HG03066 (cell line): ENCODE measurements around the gene LRRC18.

Experiments used
- ATAC-seq: cut with Tn5 transposase; IDR thresholded peaks from one replicate; pipeline ENCODE4 v1.9.1; 2021; ENCODE audit warnings: low read depth; ENCODE audit not compliant: unreplicated experiment

The LRRC18 gene

GRCh38 chr10:48939790-48940325 lies at the start of gene LRRC18:
Gene LRRC18, minus strand, starts transcription at chr10:48939840. Its CDS starts 25,685 bp downstream, at chr10:48914155.
- ATAC-seq: no peak

- ATAC-seq: no peak
Measured at GRCh38 chr10:48985621-48986158, 46.0 kb upstream of the LRRC18 start.

- no peak for ATAC-seq
Measured at GRCh38 chr10:48983648-48984351, 44.2 kb upstream of the LRRC18 start.

- no peak for ATAC-seq
Measured at GRCh38 chr10:48982584-48982983, 42.9 kb upstream of the LRRC18 start.

GRCh38 chr10:48981310-48981907 lies 41.8 kb upstream of the LRRC18 start:
- ATAC-seq: no peak

- ATAC-seq: no peak
Measured at GRCh38 chr10:48978318-48978717, 38.7 kb upstream of the LRRC18 start.

GRCh38 chr10:48976196-48976595 lies 36.6 kb upstream of the LRRC18 start:
- ATAC-seq: no peak

- ATAC-seq: no peak
Measured at GRCh38 chr10:48974510-48975156, 35.0 kb upstream of the LRRC18 start.

- no peak for ATAC-seq
Measured at GRCh38 chr10:48973065-48973464, 33.4 kb upstream of the LRRC18 start.

GRCh38 chr10:48970654-48971053 lies 31.0 kb upstream of the LRRC18 start:
- ATAC-seq: no peak

- ATAC-seq: no peak
Measured at GRCh38 chr10:48970046-48970445, 30.4 kb upstream of the LRRC18 start.

GRCh38 chr10:48968036-48968435 lies 28.4 kb upstream of the LRRC18 start:
- no peak for ATAC-seq

GRCh38 chr10:48965460-48965859 lies 25.8 kb upstream of the LRRC18 start:
- no peak for ATAC-seq

- no peak for ATAC-seq
Measured at GRCh38 chr10:48964038-48964437, 24.4 kb upstream of the LRRC18 start.

- ATAC-seq: no peak
Measured at GRCh38 chr10:48958598-48959190, 19.1 kb upstream of the LRRC18 start.

- ATAC-seq: no peak
Measured at GRCh38 chr10:48957361-48958151, 17.9 kb upstream of the LRRC18 start.

GRCh38 chr10:48951707-48952106 lies 12.1 kb upstream of the LRRC18 start:
- ATAC-seq: no peak

- ATAC-seq: no peak
Measured at GRCh38 chr10:48948470-48949037, 8.9 kb upstream of the LRRC18 start.

GRCh38 chr10:48947690-48948469 lies 8.2 kb upstream of the LRRC18 start:
- ATAC-seq: no peak
